HepG2 (cell line): ENCODE data around the gene PTPRH. TPM values are rescaled to one million over a fixed set of nuclear protein-coding genes. Genes with fewer than 3 reads are reported as not detected.

Experiments
- AFF4 ChIP-seq: sonication (generic); formaldehyde crosslinking; IDR thresholded peaks from 2 replicates; pipeline ENCODE4 v1.4.0; 2020; ENCODE audit warnings: missing genetic modification reagents
- ARHGAP35 ChIP-seq: sonication (generic); formaldehyde crosslinking; IDR thresholded peaks from 2 replicates; pipeline ENCODE4 v1.9.0; 2022; ENCODE audit warnings: mild to moderate bottlenecking, inconsistent platforms, moderate library complexity, missing genetic modification reagents, borderline replicate concordance
- CHD4 ChIP-seq: fragments of 200-600 bp; sonication (generic); IDR thresholded peaks from 2 replicates; pipeline ENCODE4 v1.7.0; 2017; ENCODE audit warnings: mild to moderate bottlenecking, low read length, borderline replicate concordance
- CREBL2 ChIP-seq: sonication (generic); formaldehyde crosslinking; IDR thresholded peaks from 2 replicates; pipeline ENCODE4 v1.8.1; 2023; ENCODE audit warnings: missing genetic modification reagents, mild to moderate bottlenecking, borderline replicate concordance
- GABPA ChIP-seq, 2 experiments: IDR thresholded peaks; 2 replicates each; pipeline ENCODE4 v1.6.1; 2011 to 2016; ENCODE audit warnings: low read depth in 2 of 2, low read length in 1 of 2, missing biosample characterization in 1 of 2, missing genetic modification characterization in 1 of 2
- JUND ChIP-seq: sonication (generic); formaldehyde crosslinking; IDR thresholded peaks from 2 replicates; pipeline ENCODE4 v1.8.0; 2022; ENCODE audit warnings: mild to moderate bottlenecking, missing genetic modification reagents
- KDM5A ChIP-seq: fragments of 200-600 bp; sonication (generic); IDR thresholded peaks from 2 replicates; pipeline ENCODE4 v1.7.0; 2018; ENCODE audit warnings: antibody characterized with exemption, mild to moderate bottlenecking, low read length, borderline replicate concordance
- KLF11 ChIP-seq: IDR thresholded peaks from 2 replicates; pipeline ENCODE4 v1.6.1; 2016; ENCODE audit warnings: missing compliant biosample characterization
- NR2F6 ChIP-seq, 2 experiments: IDR thresholded peaks; 2 replicates each; pipeline ENCODE4 v1.6.1; 2016; ENCODE audit warnings: antibody characterized with exemption in 1 of 2, mild to moderate bottlenecking in 1 of 2
- RAD51 ChIP-seq: fragments of 450-650 bp; IDR thresholded peaks from 2 replicates; pipeline ENCODE4 v1.6.1; 2016; ENCODE audit warnings: borderline replicate concordance
- SNRNP70 ChIP-seq: fragments of 200-400 bp; formaldehyde crosslinking; IDR thresholded peaks from 2 replicates; pipeline ENCODE4 v1.6.1; 2017; ENCODE audit warnings: mild to moderate bottlenecking, low read depth, low read length, moderate library complexity
- SP4 ChIP-seq: sonication (generic); formaldehyde crosslinking; IDR thresholded peaks from 2 replicates; pipeline ENCODE4 v1.8.1; 2023; ENCODE audit warnings: mild to moderate bottlenecking, missing genetic modification reagents
- SRY ChIP-seq: sonication (generic); formaldehyde crosslinking; IDR thresholded peaks from 2 replicates; pipeline ENCODE4 v1.8.0; 2022; ENCODE audit warnings: mild to moderate bottlenecking, missing genetic modification reagents
- ZBTB38 ChIP-seq: sonication (generic); formaldehyde crosslinking; IDR thresholded peaks from 2 replicates; pipeline ENCODE4 v1.5.1; 2020; ENCODE audit warnings: mild to moderate bottlenecking, missing genetic modification reagents
- ZKSCAN1 ChIP-seq: fragments of 150-350 bp; IDR thresholded peaks from 2 replicates; pipeline ENCODE4 v1.6.1; 2014; ENCODE audit warnings: low read length
- ZNF136 ChIP-seq: sonication (generic); formaldehyde crosslinking; IDR thresholded peaks from 2 replicates; pipeline ENCODE4 v1.8.1; 2022; ENCODE audit warnings: low read depth, mild to moderate bottlenecking, moderate library complexity, missing genetic modification reagents
- ZNF224 ChIP-seq: sonication (generic); formaldehyde crosslinking; IDR thresholded peaks from 2 replicates; pipeline ENCODE4 v1.5.0; 2020; ENCODE audit warnings: mild to moderate bottlenecking, missing genetic modification reagents
- ZNF546 ChIP-seq: sonication (generic); formaldehyde crosslinking; conservative IDR thresholded peaks from 2 replicates; pipeline ENCODE4 v1.8.1; 2023; ENCODE audit warnings: mild to moderate bottlenecking, missing genetic modification reagents
- ZNF629 ChIP-seq: sonication (generic); formaldehyde crosslinking; conservative IDR thresholded peaks from 2 replicates; pipeline ENCODE4 v1.5.0; 2020; ENCODE audit warnings: missing genetic modification reagents
- polyA plus RNA-seq, 8 experiments: library from polyadenylated mRNA; depleted of rRNA in 3 of 8; stranded (reverse) in 7 of 8; unstranded in 1 of 8; fragments of >200 nt; fragmentation: Illumina TruSeq in 4 of 8; extraction: Trizol in 4 of 8; gene quantifications; 2 replicates each; pipeline versions ENCODE4 v1.2.1 to v1.2.3, GENCODE V29; 2011 to 2016; ENCODE audit warnings: low read depth in 4 of 8, missing spikeins in 1 of 8, mixed read lengths in 1 of 8; ENCODE audit not compliant: insufficient read depth in 1 of 8
- total RNA-seq, 5 experiments: library from RNA; depleted of rRNA; stranded (reverse); fragments of >200 nt; fragmentation: Illumina TruSeq; extraction: Trizol; gene quantifications; 2 replicates each; pipeline ENCODE4 v1.2.3, GENCODE V29; 2016; ENCODE audit warnings: low read depth in 1 of 5
- TF ChIP-seq, protein P1 (sequence below): sonication (generic); formaldehyde crosslinking; IDR thresholded peaks from 2 replicates; pipeline ENCODE4 v1.4.0; 2020; ENCODE audit warnings: missing genetic modification reagents, borderline replicate concordance
- TF ChIP-seq, protein P2 (sequence below): sonication (generic); formaldehyde crosslinking; IDR thresholded peaks from 2 replicates; pipeline ENCODE4 v1.5.1; 2020; ENCODE audit warnings: mild to moderate bottlenecking, moderate library complexity, missing genetic modification reagents

Gene PTPRH
- total and polyA plus RNA-seq, 2 of the 13 experiments (the other 11 are each of a cell fraction or from before 2014, with no cell fraction given): 14.7 to 125 TPM

DNA sequence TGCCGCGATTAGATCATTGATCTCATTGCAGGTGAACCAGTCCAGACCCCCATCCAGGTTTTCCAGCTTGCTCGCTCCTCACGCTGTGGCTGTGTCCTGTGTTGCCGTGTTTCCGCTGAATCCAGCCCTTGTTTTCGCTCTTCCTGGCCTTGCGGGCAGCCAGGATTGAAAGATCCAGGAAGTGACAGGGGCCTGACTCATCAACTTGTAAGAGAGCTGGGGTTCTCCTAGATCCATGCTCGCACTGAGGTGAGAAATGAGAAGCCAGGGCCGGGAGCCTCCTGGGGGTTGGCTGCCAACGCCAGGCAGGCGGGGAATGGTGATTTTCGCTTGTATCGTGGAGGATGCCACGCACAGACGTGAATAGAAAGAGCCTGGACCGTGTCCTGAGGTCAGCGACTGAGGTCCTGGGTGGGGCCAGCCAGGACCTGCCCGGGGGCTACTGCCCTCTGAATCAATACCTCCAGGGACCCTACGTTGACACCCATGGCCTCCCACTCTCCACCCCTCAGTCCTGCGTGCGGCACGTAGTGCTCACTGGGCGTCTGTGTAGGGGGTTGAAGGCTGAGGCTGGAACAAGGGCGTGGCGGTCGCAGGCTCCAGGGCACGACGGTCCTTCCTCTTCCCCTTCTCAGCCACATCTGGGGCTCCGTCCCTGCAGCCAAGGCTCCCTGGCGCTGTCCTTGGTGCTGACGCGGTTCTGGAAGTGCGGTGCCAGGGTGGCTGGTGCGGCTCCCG is 7.3 kb upstream of the PTPRH start (continued):
- TF ChIP-seq ZNF136 (CRISPR knock-in tag): 0 out of 2 replicates have a peak, but pooled peaks have one; percentile 74
- TF ChIP-seq SP4: peak; percentile 73; the same call in 1 of the 2 replicates
- TF ChIP-seq SRY (CRISPR knock-in tag): peak; percentile 99
- TF ChIP-seq SNRNP70: no peak
- TF ChIP-seq CREBL2 (CRISPR knock-in tag): 0 out of 2 replicates have a peak, but pooled peaks have one; percentile 74
- 0 out of 2 replicates have a peak, but pooled peaks have one; percentile 16 for TF ChIP-seq ZNF224
- peak; percentile 79 for TF ChIP-seq ZKSCAN1
- TF ChIP-seq ZNF629 (CRISPR knock-in tag): 0 out of 2 replicates have a peak, but pooled peaks have one; percentile 14
- TF ChIP-seq KDM5A: no peak; the same call in 1 of the 2 replicates
- 0 out of 2 replicates have a peak, but pooled peaks have one; percentile 42 for TF ChIP-seq NR2F6 (IDR thresholded peaks at IDR 0.05)
- TF ChIP-seq NR2F6 (CRISPR knock-in tag; IDR thresholded peaks at IDR 0.05): peak; percentile 61
- TF ChIP-seq ZBTB38: peak; percentile 57
- TF ChIP-seq CHD4: no peak
- TF ChIP-seq KLF11 (CRISPR knock-in tag): peak; percentile 96
- peak; percentile 81 for TF ChIP-seq ARHGAP35 (CRISPR knock-in tag)
- TF ChIP-seq AFF4 (CRISPR knock-in tag): no peak; the same call in 1 of the 2 replicates
- TF ChIP-seq JUND: peak; percentile 96
- TF ChIP-seq GABPA (IDR thresholded peaks at IDR 0.05; ENCODE audit: low read depth, low read length): peak; percentile 53
- TF ChIP-seq GABPA (CRISPR knock-in tag; IDR thresholded peaks at IDR 0.05; ENCODE audit: low read depth): peak; percentile 90
- TF ChIP-seq, protein P1, sequence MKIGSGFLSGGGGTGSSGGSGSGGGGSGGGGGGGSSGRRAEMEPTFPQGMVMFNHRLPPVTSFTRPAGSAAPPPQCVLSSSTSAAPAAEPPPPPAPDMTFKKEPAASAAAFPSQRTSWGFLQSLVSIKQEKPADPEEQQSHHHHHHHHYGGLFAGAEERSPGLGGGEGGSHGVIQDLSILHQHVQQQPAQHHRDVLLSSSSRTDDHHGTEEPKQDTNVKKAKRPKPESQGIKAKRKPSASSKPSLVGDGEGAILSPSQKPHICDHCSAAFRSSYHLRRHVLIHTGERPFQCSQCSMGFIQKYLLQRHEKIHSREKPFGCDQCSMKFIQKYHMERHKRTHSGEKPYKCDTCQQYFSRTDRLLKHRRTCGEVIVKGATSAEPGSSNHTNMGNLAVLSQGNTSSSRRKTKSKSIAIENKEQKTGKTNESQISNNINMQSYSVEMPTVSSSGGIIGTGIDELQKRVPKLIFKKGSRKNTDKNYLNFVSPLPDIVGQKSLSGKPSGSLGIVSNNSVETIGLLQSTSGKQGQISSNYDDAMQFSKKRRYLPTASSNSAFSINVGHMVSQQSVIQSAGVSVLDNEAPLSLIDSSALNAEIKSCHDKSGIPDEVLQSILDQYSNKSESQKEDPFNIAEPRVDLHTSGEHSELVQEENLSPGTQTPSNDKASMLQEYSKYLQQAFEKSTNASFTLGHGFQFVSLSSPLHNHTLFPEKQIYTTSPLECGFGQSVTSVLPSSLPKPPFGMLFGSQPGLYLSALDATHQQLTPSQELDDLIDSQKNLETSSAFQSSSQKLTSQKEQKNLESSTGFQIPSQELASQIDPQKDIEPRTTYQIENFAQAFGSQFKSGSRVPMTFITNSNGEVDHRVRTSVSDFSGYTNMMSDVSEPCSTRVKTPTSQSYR (CRISPR knock-in tag): peak; percentile 86
- TF ChIP-seq, protein P2, sequence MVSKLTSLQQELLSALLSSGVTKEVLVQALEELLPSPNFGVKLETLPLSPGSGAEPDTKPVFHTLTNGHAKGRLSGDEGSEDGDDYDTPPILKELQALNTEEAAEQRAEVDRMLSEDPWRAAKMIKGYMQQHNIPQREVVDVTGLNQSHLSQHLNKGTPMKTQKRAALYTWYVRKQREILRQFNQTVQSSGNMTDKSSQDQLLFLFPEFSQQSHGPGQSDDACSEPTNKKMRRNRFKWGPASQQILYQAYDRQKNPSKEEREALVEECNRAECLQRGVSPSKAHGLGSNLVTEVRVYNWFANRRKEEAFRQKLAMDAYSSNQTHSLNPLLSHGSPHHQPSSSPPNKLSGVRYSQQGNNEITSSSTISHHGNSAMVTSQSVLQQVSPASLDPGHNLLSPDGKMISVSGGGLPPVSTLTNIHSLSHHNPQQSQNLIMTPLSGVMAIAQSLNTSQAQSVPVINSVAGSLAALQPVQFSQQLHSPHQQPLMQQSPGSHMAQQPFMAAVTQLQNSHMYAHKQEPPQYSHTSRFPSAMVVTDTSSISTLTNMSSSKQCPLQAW (CRISPR knock-in tag): peak; percentile 95
- peak; percentile 93 for TF ChIP-seq ZNF546 (CRISPR knock-in tag)
- no peak for TF ChIP-seq RAD51
